Endothelial cell (in vitro differentiated cells): ENCODE measurements around the gene KSR1. TPM values are rescaled to one million over a fixed set of nuclear protein-coding genes. Genes with fewer than 3 reads are reported as not detected.
"Not testable (repeated sequence)": the region's sequence is repeated elsewhere in the genome, so short reads cannot be mapped to it uniquely, and the experiment has no call there.

Experiments used
- DNase-seq: peaks from one replicate; pipeline ENCODE4 v3.0.0; 2021; ENCODE audit warnings: low spot score
- H3K27ac Mint-ChIP-seq: one replicate; pipeline ENCODE4 v1.8.0; 2021; ENCODE audit warnings: mixed read lengths, inconsistent platforms; ENCODE audit not compliant: unreplicated experiment
- H3K27me3 Mint-ChIP-seq: one replicate; pipeline ENCODE4 v1.8.0; 2021; ENCODE audit warnings: mild to moderate bottlenecking, moderate library complexity, mixed read lengths, inconsistent platforms; ENCODE audit not compliant: unreplicated experiment
- H3K36me3 Mint-ChIP-seq: one replicate; pipeline ENCODE4 v1.8.0; 2021; ENCODE audit warnings: mild to moderate bottlenecking, low read depth, mixed read lengths, inconsistent platforms; ENCODE audit not compliant: unreplicated experiment
- H3K4me1 Mint-ChIP-seq: one replicate; pipeline ENCODE4 v1.8.0; 2021; ENCODE audit warnings: mild to moderate bottlenecking, mixed read lengths, inconsistent platforms; ENCODE audit not compliant: unreplicated experiment
- H3K4me3 Mint-ChIP-seq: one replicate; pipeline ENCODE4 v1.8.0; 2021; ENCODE audit warnings: mild to moderate bottlenecking, mixed read lengths, inconsistent platforms; ENCODE audit not compliant: unreplicated experiment
- H3K9me3 Mint-ChIP-seq: one replicate; pipeline ENCODE4 v1.8.0; 2021; ENCODE audit warnings: mixed read lengths, inconsistent platforms; ENCODE audit not compliant: unreplicated experiment
- total RNA-seq: library from RNA; stranded (reverse); fragmentation: NEBNext Ultra II Directional; extraction: Animal tissue kit (Norgen Biotek cat#: 25700); gene quantifications from one replicate; pipeline ENCODE4 v1.2.1, GENCODE V29; 2021; ENCODE audit not compliant: unreplicated experiment
- TF ChIP-seq, protein P1 (sequence below): fragments of 200-600 bp; sonication (generic); IDR thresholded peaks from one replicate; pipeline ENCODE4 v1.5.0; 2021; ENCODE audit warnings: antibody characterized with exemption; ENCODE audit not compliant: unreplicated experiment

Gene KSR1
- total RNA-seq, 1 donor from 2014 or later: 65.2 TPM

DNA sequence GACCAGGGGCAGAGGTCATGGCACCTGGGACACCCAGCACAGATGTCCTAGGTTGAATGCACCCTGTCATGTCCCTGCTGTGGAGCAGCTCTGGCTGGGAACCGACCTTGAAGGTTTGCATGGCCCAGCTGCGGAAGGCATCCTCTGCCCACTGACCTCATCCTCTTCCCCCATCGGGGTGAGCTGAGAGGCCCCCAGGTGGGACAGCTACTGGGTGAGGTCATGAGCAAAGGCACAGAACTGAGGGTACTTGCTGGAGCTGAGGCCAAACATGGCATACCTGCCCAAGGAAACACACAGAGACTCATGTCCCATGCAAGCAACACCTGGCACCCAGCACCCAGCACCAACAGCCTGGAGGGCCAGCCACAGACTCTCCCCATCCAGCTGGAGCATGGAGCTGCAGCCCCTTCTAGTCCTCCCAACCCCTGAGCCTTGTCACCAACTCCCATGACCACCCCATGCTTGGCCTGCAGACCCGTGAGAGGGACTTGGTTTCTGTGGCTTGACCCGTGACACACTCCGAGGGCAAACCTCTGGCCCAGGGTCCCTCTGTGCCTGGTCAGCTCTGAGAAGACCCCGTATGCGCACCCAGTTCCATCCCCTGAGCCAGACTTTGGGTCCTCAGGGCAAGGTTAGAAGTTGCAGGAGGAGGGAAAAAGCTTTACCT lies 207.8 kb downstream of the KSR1 start:
- Mint-ChIP-seq H3K4me1 (no peaks in the 10 kb centered on the region), H3K4me3 (no peak overlapping the region), H3K27ac (no peak overlapping the region), H3K36me3 (no peaks in the 10 kb centered on the region), H3K27me3 (peaks cover 6% of the 10 kb centered on the region), H3K9me3 (no peaks in the 10 kb centered on the region)
- DNase-seq: no peak
- TF ChIP-seq, protein P1, sequence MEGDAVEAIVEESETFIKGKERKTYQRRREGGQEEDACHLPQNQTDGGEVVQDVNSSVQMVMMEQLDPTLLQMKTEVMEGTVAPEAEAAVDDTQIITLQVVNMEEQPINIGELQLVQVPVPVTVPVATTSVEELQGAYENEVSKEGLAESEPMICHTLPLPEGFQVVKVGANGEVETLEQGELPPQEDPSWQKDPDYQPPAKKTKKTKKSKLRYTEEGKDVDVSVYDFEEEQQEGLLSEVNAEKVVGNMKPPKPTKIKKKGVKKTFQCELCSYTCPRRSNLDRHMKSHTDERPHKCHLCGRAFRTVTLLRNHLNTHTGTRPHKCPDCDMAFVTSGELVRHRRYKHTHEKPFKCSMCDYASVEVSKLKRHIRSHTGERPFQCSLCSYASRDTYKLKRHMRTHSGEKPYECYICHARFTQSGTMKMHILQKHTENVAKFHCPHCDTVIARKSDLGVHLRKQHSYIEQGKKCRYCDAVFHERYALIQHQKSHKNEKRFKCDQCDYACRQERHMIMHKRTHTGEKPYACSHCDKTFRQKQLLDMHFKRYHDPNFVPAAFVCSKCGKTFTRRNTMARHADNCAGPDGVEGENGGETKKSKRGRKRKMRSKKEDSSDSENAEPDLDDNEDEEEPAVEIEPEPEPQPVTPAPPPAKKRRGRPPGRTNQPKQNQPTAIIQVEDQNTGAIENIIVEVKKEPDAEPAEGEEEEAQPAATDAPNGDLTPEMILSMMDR: no peak

DNA sequence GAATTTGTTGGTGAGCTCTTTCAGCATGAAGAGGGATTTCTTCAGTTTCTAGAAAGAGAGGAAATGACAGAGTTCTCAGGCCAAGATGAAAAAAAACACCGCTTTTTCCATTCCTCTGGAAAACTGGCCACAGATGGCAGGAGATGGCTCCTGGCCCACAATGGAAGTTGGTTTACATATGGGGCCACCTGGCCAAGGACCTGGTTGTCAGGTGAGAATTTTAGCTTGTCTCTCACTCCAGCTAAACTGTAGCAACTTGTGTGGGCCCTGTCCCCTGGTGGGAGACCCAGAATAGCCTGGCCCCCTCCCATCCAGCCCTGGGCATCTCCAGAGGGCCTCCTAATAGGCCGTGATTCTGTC lies 208.3 kb downstream of the KSR1 start:
- no peaks in the 10 kb centered on the region for H3K36me3 Mint-ChIP-seq
- no peak overlapping the region for H3K27ac Mint-ChIP-seq
- no peak for DNase-seq
- H3K4me3 Mint-ChIP-seq: no peak overlapping the region
- H3K4me1 Mint-ChIP-seq: no peaks in the 10 kb centered on the region
- TF ChIP-seq, protein P1: no peak
- H3K9me3 Mint-ChIP-seq: no peaks in the 10 kb centered on the region
- H3K27me3 Mint-ChIP-seq: peaks cover 8% of the 10 kb centered on the region

DNA sequence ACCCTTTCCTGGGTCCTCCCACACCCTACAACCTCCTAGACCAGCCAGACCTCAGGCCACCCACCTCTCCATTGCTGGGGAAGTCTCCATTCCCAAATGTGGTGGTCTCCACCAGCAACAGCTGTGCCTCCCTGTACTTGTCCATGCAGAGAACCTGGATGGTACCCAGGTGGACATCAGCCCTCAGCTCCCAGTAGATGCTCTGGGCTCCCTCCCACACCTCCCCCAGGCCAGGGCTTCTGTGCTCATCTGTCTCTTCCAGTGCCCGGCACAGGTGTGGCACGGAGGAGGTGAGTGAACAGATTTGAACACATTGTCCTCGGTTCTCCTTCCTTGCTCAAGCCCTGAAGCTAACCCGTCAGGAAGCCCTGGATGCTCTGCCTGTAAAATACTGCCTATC lies 209.3 kb downstream of the KSR1 start:
- H3K4me1 Mint-ChIP-seq: no peaks in the 10 kb centered on the region
- H3K27ac Mint-ChIP-seq: no peak overlapping the region
- H3K36me3 Mint-ChIP-seq: no peaks in the 10 kb centered on the region
- H3K9me3 Mint-ChIP-seq: no peaks in the 10 kb centered on the region
- DNase-seq: no peak
- H3K27me3 Mint-ChIP-seq: peaks cover 8% of the 10 kb centered on the region
- H3K4me3 Mint-ChIP-seq: no peak overlapping the region
- TF ChIP-seq, protein P1: no peak

DNA sequence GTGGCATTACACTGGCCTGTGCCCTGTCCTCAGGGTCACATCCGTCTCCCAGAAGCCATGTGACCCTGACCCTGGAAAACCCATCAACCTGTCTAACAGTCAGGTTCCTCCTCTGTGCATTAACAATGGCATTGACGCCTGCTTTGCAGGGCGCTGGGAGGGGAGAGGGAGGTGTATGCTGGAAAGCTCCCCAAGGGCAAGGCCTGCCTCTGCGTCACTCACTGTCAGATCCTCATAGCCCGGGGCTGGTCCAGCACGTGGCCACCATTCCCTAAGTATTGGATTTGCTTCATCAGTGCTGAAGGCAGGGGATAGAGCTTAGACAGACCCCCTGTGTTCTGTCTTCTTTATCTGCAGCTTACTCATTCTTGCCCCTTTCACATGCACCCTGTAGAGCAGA lies 210.0 kb downstream of the KSR1 start:
- not testable (repeated sequence) for H3K27ac Mint-ChIP-seq, DNase-seq, H3K36me3 Mint-ChIP-seq, H3K27me3 Mint-ChIP-seq, H3K4me3 Mint-ChIP-seq, H3K9me3 Mint-ChIP-seq, H3K4me1 Mint-ChIP-seq

DNA sequence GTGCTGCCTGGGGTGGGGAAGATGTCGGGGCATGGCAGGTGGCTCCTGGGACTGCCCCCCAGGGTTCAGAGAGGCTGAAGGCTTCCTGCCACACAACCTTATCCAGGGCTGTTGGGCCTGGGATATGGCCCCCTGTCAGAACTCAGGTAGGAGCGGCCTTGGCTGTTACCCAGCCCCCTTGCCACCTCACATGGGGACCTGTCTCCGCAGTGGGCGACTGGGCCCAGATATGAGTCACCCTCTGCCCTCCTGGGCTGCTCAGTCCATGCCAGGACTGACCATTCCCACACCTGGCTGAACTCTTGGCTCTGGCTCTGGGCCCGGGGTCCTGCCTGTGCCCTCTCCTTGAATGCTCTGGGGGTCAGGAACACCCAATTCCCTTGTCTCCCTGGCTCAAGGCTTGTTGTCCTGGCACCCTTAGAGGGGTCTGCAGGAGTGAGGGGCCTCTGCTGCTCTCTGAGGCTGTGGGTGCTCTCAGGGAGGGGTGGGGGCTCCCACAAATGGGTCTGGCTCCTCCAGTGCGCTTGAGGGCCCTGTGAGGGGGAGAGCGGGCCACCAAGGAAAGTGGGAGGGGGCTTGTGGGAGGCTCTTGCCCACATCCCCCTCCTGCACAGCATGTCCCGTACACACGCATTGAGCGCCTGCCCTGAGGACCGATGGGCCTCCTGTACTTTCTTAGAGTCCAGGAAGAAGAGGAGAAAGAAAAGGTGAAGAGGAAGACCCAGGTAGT lies 210.7 kb downstream of the KSR1 start:
- H3K36me3 Mint-ChIP-seq: no peaks in the 10 kb centered on the region
- H3K4me3 Mint-ChIP-seq: no peak overlapping the region
- no peak overlapping the region for H3K27ac Mint-ChIP-seq
- H3K4me1 Mint-ChIP-seq: no peaks in the 10 kb centered on the region
- DNase-seq: no peak
- TF ChIP-seq, protein P1: no peak
- H3K9me3 Mint-ChIP-seq: no peaks in the 10 kb centered on the region
- peaks cover 8% of the 10 kb centered on the region for H3K27me3 Mint-ChIP-seq
